ENCODE measurements around the gene PRICKLE1.

The PRICKLE1 gene

DNA sequence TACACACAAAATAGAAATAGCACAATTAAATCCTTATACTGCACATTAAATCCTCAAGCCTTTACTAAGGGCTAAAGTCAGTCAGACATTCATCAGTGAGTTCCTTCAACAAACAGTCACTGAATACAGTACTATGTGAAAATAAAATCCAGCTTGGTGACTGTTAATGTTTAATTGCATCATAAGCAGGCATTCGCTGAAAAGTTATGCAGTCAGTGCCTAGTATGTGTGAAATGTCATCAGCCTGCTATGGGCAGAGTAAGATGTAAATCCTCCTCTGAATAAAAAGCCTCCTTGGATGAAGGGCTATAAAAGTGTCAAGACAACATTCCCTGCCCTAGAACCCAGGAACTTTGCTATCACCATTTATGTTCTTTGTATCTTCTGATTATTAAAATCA is 116.4 kb downstream of the PRICKLE1 start:
- DNase-seq: no peak
- Histone ChIP-seq H3K27ac (ENCODE audit: low read length) (no peak overlapping the region), H3K9me3 (ENCODE audit: insufficient read depth, low read length, severe bottlenecking) (no peaks in the 10 kb centered on the region), H3K9ac (ENCODE audit: low read depth, low read length) (no peak overlapping the region), H3K36me3 (ENCODE audit: insufficient read depth, low read length) (no peaks in the 10 kb centered on the region), H3K79me2 (ENCODE audit: insufficient read depth, low read length) (no peaks in the 10 kb centered on the region), H3K4me3 (ENCODE audit: low read depth in 1 of 2, low read length in 2 of 2) (no peak overlapping the region), H4K20me1 (ENCODE audit: insufficient read depth, low read length) (no peaks in the 10 kb centered on the region), H3K27me3 (ENCODE audit: insufficient read depth, low read length, poor library complexity) (peaks cover 6% of the 10 kb centered on the region), H3K4me2 (ENCODE audit: insufficient read depth, low read length) (no peak overlapping the region), H2AFZ (ENCODE audit: low read depth, low read length) (no peak overlapping the region), H3K4me1 (ENCODE audit: insufficient read depth, low read length) (peaks cover 6% of the 10 kb centered on the region; the same call in 1 of the 2 replicates)
- no peak for ATAC-seq (ENCODE audit: insufficient read depth, low read depth)
- TF ChIP-seq EZH2 (IDR thresholded peaks at IDR 0.05; ENCODE audit: borderline replicate concordance, low read depth, low read length, severe bottlenecking): no peak
- TF ChIP-seq, protein P1, sequence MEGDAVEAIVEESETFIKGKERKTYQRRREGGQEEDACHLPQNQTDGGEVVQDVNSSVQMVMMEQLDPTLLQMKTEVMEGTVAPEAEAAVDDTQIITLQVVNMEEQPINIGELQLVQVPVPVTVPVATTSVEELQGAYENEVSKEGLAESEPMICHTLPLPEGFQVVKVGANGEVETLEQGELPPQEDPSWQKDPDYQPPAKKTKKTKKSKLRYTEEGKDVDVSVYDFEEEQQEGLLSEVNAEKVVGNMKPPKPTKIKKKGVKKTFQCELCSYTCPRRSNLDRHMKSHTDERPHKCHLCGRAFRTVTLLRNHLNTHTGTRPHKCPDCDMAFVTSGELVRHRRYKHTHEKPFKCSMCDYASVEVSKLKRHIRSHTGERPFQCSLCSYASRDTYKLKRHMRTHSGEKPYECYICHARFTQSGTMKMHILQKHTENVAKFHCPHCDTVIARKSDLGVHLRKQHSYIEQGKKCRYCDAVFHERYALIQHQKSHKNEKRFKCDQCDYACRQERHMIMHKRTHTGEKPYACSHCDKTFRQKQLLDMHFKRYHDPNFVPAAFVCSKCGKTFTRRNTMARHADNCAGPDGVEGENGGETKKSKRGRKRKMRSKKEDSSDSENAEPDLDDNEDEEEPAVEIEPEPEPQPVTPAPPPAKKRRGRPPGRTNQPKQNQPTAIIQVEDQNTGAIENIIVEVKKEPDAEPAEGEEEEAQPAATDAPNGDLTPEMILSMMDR (IDR thresholded peaks at IDR 0.05; ENCODE audit: borderline replicate concordance, extremely low read depth, low read length, poor library complexity, severe bottlenecking): no peak

DNA sequence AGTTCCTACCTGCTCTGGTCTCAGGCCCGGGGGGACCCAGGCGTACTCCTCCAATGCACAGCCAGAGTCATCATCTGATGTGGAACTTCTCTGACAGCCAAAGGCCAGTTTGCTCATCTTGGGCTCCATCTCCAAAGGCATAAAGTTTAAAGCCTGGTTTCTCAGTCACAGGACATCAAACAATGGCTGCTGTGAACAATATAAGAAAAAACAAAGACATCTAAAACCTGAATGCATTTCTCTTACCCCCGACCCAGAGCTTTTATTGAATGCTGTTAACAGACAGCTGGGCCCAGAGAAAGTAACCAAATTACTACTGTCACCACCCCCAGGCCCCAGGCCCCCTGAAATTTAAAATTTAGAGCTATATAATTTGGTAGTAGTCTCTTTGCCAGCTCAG is 117.2 kb downstream of the PRICKLE1 start:
- Histone ChIP-seq H4K20me1 (ENCODE audit: insufficient read depth, low read length) (no peaks in the 10 kb centered on the region), H3K9me3 (ENCODE audit: insufficient read depth, low read length, severe bottlenecking) (no peaks in the 10 kb centered on the region), H3K27me3 (ENCODE audit: insufficient read depth, low read length, poor library complexity) (peaks cover 6% of the 10 kb centered on the region), H3K36me3 (ENCODE audit: insufficient read depth, low read length) (no peaks in the 10 kb centered on the region), H3K4me2 (ENCODE audit: insufficient read depth, low read length) (no peak overlapping the region), H3K4me1 (ENCODE audit: insufficient read depth, low read length) (peaks cover 6% of the 10 kb centered on the region; the same call in 1 of the 2 replicates), H3K9ac (ENCODE audit: low read depth, low read length) (no peak overlapping the region), H2AFZ (ENCODE audit: low read depth, low read length) (no peak overlapping the region), H3K79me2 (ENCODE audit: insufficient read depth, low read length) (no peaks in the 10 kb centered on the region), H3K27ac (ENCODE audit: low read length) (no peak overlapping the region), H3K4me3 (ENCODE audit: low read depth in 1 of 2, low read length in 2 of 2) (no peak overlapping the region)
- TF ChIP-seq, protein P1 (IDR thresholded peaks at IDR 0.05; ENCODE audit: borderline replicate concordance, extremely low read depth, low read length, poor library complexity, severe bottlenecking): no peak
- no peak for TF ChIP-seq EZH2 (IDR thresholded peaks at IDR 0.05; ENCODE audit: borderline replicate concordance, low read depth, low read length, severe bottlenecking)
- no peak for DNase-seq
- ATAC-seq (ENCODE audit: insufficient read depth, low read depth): no peak

DNA sequence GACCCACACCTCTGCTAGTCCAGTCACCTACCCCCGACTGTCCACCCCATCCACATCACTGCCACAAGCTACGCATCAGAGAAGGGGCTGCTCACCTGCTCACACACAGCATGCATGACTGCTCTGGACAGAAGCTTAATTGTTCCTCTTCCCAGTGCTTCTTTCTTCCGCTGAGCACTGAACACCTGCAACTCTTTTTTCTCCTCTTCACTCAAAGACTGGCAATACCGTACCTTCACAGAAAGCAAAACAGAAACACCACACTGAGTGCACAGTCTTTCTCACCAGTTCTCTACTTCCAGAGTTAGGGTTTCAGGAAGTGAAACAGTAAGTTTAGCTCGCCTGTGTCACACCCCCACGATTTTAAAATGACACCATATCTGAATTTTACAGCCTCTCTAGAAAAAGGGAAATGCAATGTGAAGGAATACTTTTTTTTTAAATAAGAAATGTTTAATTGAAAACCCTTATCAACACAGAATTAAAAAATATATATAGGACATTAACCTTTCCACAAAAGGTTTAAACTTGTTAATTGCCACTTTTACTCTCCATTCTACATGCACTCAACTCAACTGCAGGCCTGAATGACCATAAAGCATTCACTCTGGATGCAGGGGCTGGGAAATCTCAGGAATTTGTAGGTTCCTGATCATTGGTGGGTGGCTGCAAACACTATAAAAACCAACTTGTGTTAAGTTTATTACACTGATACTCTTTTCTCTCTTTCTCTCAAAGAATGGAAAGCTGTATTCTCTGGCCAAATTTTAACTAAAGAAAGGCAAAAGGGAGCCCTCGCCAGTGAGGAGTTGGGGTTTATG is 120.0 kb downstream of the PRICKLE1 start:
- H2AFZ ChIP-seq (ENCODE audit: low read depth, low read length): peak overlapping the region; percentile 52
- ATAC-seq (ENCODE audit: insufficient read depth, low read depth) (peak; percentile 35; the same call in 1 of the 3 replicates), DNase-seq (no peak)
- H3K4me2 ChIP-seq (ENCODE audit: insufficient read depth, low read length): no peak overlapping the region
- H4K20me1 ChIP-seq (ENCODE audit: insufficient read depth, low read length): no peaks in the 10 kb centered on the region
- no peaks in the 10 kb centered on the region for H3K36me3 ChIP-seq (ENCODE audit: insufficient read depth, low read length)
- H3K27ac ChIP-seq (ENCODE audit: low read length): no peak overlapping the region
- H3K9me3 ChIP-seq (ENCODE audit: insufficient read depth, low read length, severe bottlenecking): no peaks in the 10 kb centered on the region
- H3K79me2 ChIP-seq (ENCODE audit: insufficient read depth, low read length): no peaks in the 10 kb centered on the region
- peaks cover 6% of the 10 kb centered on the region for H3K27me3 ChIP-seq (ENCODE audit: insufficient read depth, low read length, poor library complexity)
- H3K9ac ChIP-seq (ENCODE audit: low read depth, low read length): no peak overlapping the region
- TF ChIP-seq EZH2 (IDR thresholded peaks at IDR 0.05; ENCODE audit: borderline replicate concordance, low read depth, low read length, severe bottlenecking): no peak
- TF ChIP-seq, protein P1 (IDR thresholded peaks at IDR 0.05; ENCODE audit: borderline replicate concordance, extremely low read depth, low read length, poor library complexity, severe bottlenecking): no peak
- no peak overlapping the region for H3K4me3 ChIP-seq (ENCODE audit: low read depth in 1 of 2, low read length in 2 of 2)
- H3K4me1 ChIP-seq (ENCODE audit: insufficient read depth, low read length): peaks cover 6% of the 10 kb centered on the region; the same call in 1 of the 2 replicates
